Measurements from ENCODE around the gene ALG8. TPM values are rescaled to one million over a fixed set of nuclear protein-coding genes. Genes with fewer than 3 reads are reported as not detected.

Gene ALG8
- total and polyA plus RNA-seq, 2 of the 8 experiments (the other 6 are each of a cell fraction or from before 2014, with no cell fraction given) = 66.7 to 84.3 TPM

DNA sequence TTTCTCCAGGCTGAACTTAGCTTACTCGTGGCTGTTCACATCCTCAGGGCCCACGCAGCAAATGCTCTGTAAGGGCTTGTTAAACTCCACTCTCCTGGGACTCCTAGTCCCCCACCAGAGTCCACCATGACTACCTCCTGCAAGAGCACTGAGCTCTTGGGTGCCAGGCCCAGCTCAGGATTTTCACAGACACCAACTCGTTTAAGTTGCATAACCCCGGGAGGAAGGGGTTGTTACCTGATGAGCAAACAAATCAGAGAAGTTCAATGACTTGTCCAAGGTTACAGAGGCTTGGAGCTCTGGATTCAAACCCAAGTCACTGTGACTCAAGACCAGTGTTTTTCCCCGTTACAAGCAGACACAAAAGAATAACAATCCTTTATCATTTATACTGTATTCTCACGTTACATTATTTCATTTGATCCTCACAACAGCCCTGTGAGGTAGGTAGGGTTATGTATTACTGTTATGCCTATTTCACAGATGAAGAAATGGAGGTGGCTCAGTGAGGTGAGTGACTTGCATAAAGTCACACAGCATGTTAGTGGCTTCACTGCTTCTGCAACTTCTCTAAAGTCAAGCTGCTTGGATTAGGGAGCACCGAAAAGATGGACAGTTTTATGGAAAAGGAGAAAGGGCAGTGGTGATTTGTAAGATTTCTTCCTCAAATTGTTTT is 31.6 kb upstream of the ALG8 start (continued):
- TF ChIP-seq MAX (IDR thresholded peaks at IDR 0.05) (no peak), CTBP2 (IDR thresholded peaks at IDR 0.05; ENCODE audit: borderline replicate concordance, insufficient read depth, insufficient read length, low read length) (no peak), CHD2 (IDR thresholded peaks at IDR 0.05; ENCODE audit: low read length) (no peak), SIX5 (IDR thresholded peaks at IDR 0.05; ENCODE audit: low read depth, low read length) (no peak), TEAD4 (IDR thresholded peaks at IDR 0.05; ENCODE audit: low read depth, low read length) (no peak)
